Left renal cortex interstitium (tissue), 4 donors: ENCODE measurements around the gene LRRC4C. TPM values are rescaled to one million over a fixed set of nuclear protein-coding genes. Genes with fewer than 3 reads are reported as not detected.

Experiments
- DNase-seq, 4 donors: peaks; one replicate each; pipeline ENCODE4 v3.0.0-alpha.2; 2013; ENCODE audit warnings: low read depth in 4 of 4, low spot score in 2 of 4, missing footprints in 1 of 4
- polyA plus RNA-seq, 4 donors: library from polyadenylated mRNA; unstranded; fragments of 120-200 nt; gene quantifications; one replicate each; pipeline ENCODE4 v1.2.1, GENCODE V29; 2013; ENCODE audit not compliant: insufficient read length in 4 of 4

LRRC4C gene
- polyA plus RNA-seq, 4 donors: 12.8 to 15.3 (median 14.6) TPM

- no peak for DNase-seq
These were observed 1052.1 kb downstream of the LRRC4C start for GRCh38 chr11:40407355-40407754.

GRCh38 chr11:40405614-40406013 lies 1053.8 kb downstream of the LRRC4C start:
- DNase-seq: no peak

- no peak for DNase-seq
These were observed 1056.1 kb downstream of the LRRC4C start for GRCh38 chr11:40403321-40403720.

- DNase-seq: no peak
These were observed 1058.2 kb downstream of the LRRC4C start for GRCh38 chr11:40401132-40401853.

GRCh38 chr11:40397141-40397540 lies 1062.3 kb downstream of the LRRC4C start:
- DNase-seq: no peak

- DNase-seq: no peak
These were observed 1065.9 kb downstream of the LRRC4C start for GRCh38 chr11:40393511-40393910.

- DNase-seq: no peak
These were observed 1067.8 kb downstream of the LRRC4C start for GRCh38 chr11:40391679-40392078.

- no peak for DNase-seq
These were observed 1071.2 kb downstream of the LRRC4C start for GRCh38 chr11:40388097-40388818.

- no peak for DNase-seq
These were observed 1072.0 kb downstream of the LRRC4C start for GRCh38 chr11:40387240-40387980.

- no peak for DNase-seq
These were observed 1074.5 kb downstream of the LRRC4C start for GRCh38 chr11:40384991-40385390.

- DNase-seq: no peak
These were observed 1078.0 kb downstream of the LRRC4C start for GRCh38 chr11:40381481-40381880.

- DNase-seq: no peak
These were observed 1078.6 kb downstream of the LRRC4C start for GRCh38 chr11:40380835-40381234.

- no peak for DNase-seq
These were observed 1083.1 kb downstream of the LRRC4C start for GRCh38 chr11:40376331-40376730.

GRCh38 chr11:40370821-40371616 lies 1088.4 kb downstream of the LRRC4C start:
- no peak for DNase-seq

- DNase-seq: no peak
These were observed 1099.2 kb downstream of the LRRC4C start for GRCh38 chr11:40360206-40360798.

- no peak for DNase-seq
These were observed 1105.3 kb downstream of the LRRC4C start for GRCh38 chr11:40354121-40354520.

GRCh38 chr11:40340911-40341310 lies 1118.5 kb downstream of the LRRC4C start:
- DNase-seq: no peak

- no peak for DNase-seq
These were observed 1120.7 kb downstream of the LRRC4C start for GRCh38 chr11:40338739-40339138.

GRCh38 chr11:40338062-40338461 lies 1121.4 kb downstream of the LRRC4C start:
- DNase-seq: no peak

- DNase-seq: no peak
These were observed 1122.3 kb downstream of the LRRC4C start for GRCh38 chr11:40337118-40337517.
